GM12892 (cell line): Measurements from ENCODE around the gene LGALS9B.
"Not testable (repeated sequence)": the region's sequence is repeated elsewhere in the genome, so short reads cannot be mapped to it uniquely, and the experiment has no call there.

Experiments
- POLR2A ChIP-seq: IDR thresholded peaks from 2 replicates; pipeline ENCODE4 v1.6.1; 2011; ENCODE audit warnings: low read depth, low read length, control low read depth
- POLR2AphosphoS5 ChIP-seq: IDR thresholded peaks from 2 replicates; pipeline ENCODE4 v1.6.1; 2011; ENCODE audit warnings: low read depth, low read length, control low read depth

DNA sequence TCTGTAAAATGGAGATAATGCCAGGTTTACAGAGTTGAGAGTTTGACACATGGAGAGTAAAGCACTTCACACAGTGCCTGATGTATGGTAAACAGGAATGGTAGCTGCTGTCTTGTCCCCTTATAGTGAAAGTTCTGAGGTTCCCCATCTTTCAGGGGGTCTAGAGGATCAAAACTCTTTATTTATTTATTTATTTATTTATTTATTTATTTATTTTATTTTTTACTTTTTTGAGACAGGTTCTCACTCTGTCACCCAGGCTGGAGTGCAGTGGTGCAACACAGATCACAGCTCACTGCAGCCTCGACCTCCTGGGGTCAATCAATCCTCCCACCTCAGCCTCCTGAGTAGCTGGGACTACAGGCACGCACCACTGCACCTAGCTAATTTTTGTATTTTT lies 40.1 kb downstream of the LGALS9B start:
- TF ChIP-seq POLR2A, POLR2AphosphoS5: not testable (repeated sequence)
